Ishikawa (cell line): ENCODE results near the gene WNT11.

Experiments used
- CEBPB ChIP-seq: IDR thresholded peaks from 2 replicates; pipeline ENCODE4 v1.6.1; 2012
- CREB1 ChIP-seq: IDR thresholded peaks from 2 replicates; pipeline ENCODE4 v1.6.1; 2012; ENCODE audit warnings: low read depth
- EP300 ChIP-seq: IDR thresholded peaks from 2 replicates; pipeline ENCODE4 v1.6.1; 2012; ENCODE audit warnings: borderline replicate concordance
- RAD21 ChIP-seq: IDR thresholded peaks from 2 replicates; pipeline ENCODE4 v1.6.1; 2012; ENCODE audit warnings: low read depth
- TAF1 ChIP-seq: IDR thresholded peaks from 2 replicates; pipeline ENCODE4 v1.6.1; 2012; ENCODE audit warnings: low read depth, mild to moderate bottlenecking
- TEAD4 ChIP-seq: IDR thresholded peaks from 2 replicates; pipeline ENCODE4 v1.6.1; 2012

DNA sequence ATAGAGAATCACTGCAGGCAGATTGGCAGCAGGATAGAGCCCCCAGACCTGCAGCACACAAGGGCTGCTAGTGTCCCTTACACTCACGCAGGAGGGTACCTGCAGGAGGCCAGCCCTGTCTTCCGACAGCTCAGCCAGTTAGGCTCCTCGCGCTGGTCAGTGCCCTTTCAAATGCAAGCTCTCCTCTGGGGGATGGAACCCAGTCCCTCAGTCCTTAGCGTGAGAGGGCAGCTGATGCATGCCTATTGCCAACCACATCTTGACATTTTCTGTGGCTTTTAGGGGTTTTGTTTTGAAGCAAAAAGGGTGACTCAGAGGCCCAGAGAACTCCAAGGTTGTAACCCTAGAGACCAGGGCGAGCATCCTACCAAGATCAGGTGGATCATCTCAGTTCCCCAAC is 40.0 kb downstream of the WNT11 start:
- TF ChIP-seq TEAD4: no peak
- no peak for TF ChIP-seq EP300
- no peak for TF ChIP-seq TAF1
- no peak for TF ChIP-seq RAD21
- TF ChIP-seq CREB1: no peak
- no peak for TF ChIP-seq CEBPB
